Keratinocyte (primary cell): ENCODE results near the gene PRKRA. TPM values are rescaled to one million over a fixed set of nuclear protein-coding genes. Genes with fewer than 3 reads are reported as not detected.

Experiments used
- DNase-seq: peaks from one replicate; pipeline ENCODE4 v3.0.0-alpha.2; 2011; ENCODE audit warnings: low read depth, missing footprints, low spot score
- FAIRE-seq: peaks from 2 replicates; lab custom pipeline; 2011; peaks lifted over from hg19 to GRCh38; lab: Jason Lieb, UNC
- H2AFZ ChIP-seq: 2 replicates; pipeline ENCODE4 v1.6.0; 2012; ENCODE audit warnings: low read length, control low read depth, inconsistent platforms; ENCODE audit not compliant: control insufficient read depth
- H3K27ac ChIP-seq: 2 replicates; pipeline ENCODE4 v1.5.1; 2011; ENCODE audit warnings: low read length; ENCODE audit not compliant: control insufficient read depth, insufficient read depth
- H3K27me3 ChIP-seq: 3 replicates; pipeline ENCODE4 v1.6.0; 2011; ENCODE audit warnings: low read length; ENCODE audit not compliant: control insufficient read depth, insufficient read depth; ENCODE audit errors: extremely low read depth
- H3K36me3 ChIP-seq, 2 experiments: 2 replicates in 1 of 2; 3 replicates in 1 of 2; pipeline ENCODE4 v1.5.1; 2011; ENCODE audit warnings: low read length in 2 of 2, mild to moderate bottlenecking in 1 of 2; ENCODE audit not compliant: control insufficient read depth in 2 of 2, insufficient read depth in 2 of 2; ENCODE audit errors: extremely low read depth in 1 of 2
- H3K4me1 ChIP-seq: 3 replicates; pipeline ENCODE4 v1.5.1; 2011; ENCODE audit warnings: low read length; ENCODE audit not compliant: control insufficient read depth, insufficient read depth; ENCODE audit errors: extremely low read depth
- H3K4me2 ChIP-seq: 3 replicates; pipeline ENCODE4 v1.6.0; 2011; ENCODE audit warnings: low read depth, low read length; ENCODE audit not compliant: control insufficient read depth, insufficient read depth; ENCODE audit errors: extremely low read depth
- H3K4me3 ChIP-seq, 3 experiments: fragments of 200-600 bp in 1 of 3; sonication (generic) in 1 of 3; 2 replicates in 2 of 3; 3 replicates in 1 of 3; pipeline ENCODE4 v1.5.1; 2011 to 2016; ENCODE audit warnings: low read length in 3 of 3, mild to moderate bottlenecking in 3 of 3, control low read depth in 2 of 3, inconsistent platforms in 1 of 3, low read depth in 1 of 3, mixed read lengths in 1 of 3, mixed run types in 1 of 3, moderate library complexity in 1 of 3; ENCODE audit not compliant: control insufficient read depth in 2 of 3, insufficient read depth in 2 of 3; ENCODE audit errors: extremely low read depth in 1 of 3
- H3K79me2 ChIP-seq: 2 replicates; pipeline ENCODE4 v1.6.0; 2012; ENCODE audit warnings: low read length; ENCODE audit not compliant: control insufficient read depth, insufficient read depth
- H3K9ac ChIP-seq: 3 replicates; pipeline ENCODE4 v1.6.0; 2011; ENCODE audit warnings: low read length; ENCODE audit not compliant: control insufficient read depth, insufficient read depth; ENCODE audit errors: extremely low read depth
- H3K9me1 ChIP-seq: 3 replicates; pipeline ENCODE4 v1.6.0; 2011; ENCODE audit warnings: low read length; ENCODE audit not compliant: control insufficient read depth, insufficient read depth; ENCODE audit errors: extremely low read depth
- H3K9me3 ChIP-seq: 2 replicates; pipeline ENCODE4 v1.5.1; 2012; ENCODE audit warnings: low read depth, low read length; ENCODE audit not compliant: control insufficient read depth
- H4K20me1 ChIP-seq: 3 replicates; pipeline ENCODE4 v1.6.0; 2011; ENCODE audit warnings: low read length; ENCODE audit not compliant: control insufficient read depth, insufficient read depth; ENCODE audit errors: extremely low read depth
- EZH2 ChIP-seq: IDR thresholded peaks from one replicate; pipeline ENCODE4 v1.6.1; 2012; ENCODE audit warnings: inconsistent platforms, mild to moderate bottlenecking, low read length, moderate library complexity
- dilution Hi-C: fragments of 300-500 bp; cut with MboI; formaldehyde crosslinking; loops from one replicate; pipeline ENCODE4 v1.7.0; 2020; ENCODE audit warnings: low sequenced_read_pairs; ENCODE audit not compliant: extremely low pct_ligation_motif_present
- polyA plus RNA-seq, 5 experiments: library from polyadenylated mRNA; depleted of rRNA in 3 of 5; stranded (reverse) in 3 of 5; stranded (forward) in 1 of 5; unstranded in 1 of 5; fragments of >200 nt; gene quantifications; 1 replicate in 1 of 5; 2 replicates in 3 of 5; 3 replicates in 1 of 5; pipeline versions ENCODE4 v1.2.1 to v1.2.3, GENCODE V29; 2011 to 2012; ENCODE audit warnings: missing spikeins in 2 of 5, low read depth in 1 of 5, low replicate concordance in 1 of 5
- TF ChIP-seq, protein P1 (sequence below), 3 experiments: IDR thresholded peaks in 1 of 3; conservative IDR thresholded peaks in 1 of 3; optimal IDR thresholded peaks in 1 of 3; 2 replicates in 2 of 3; 3 replicates in 1 of 3; pipeline versions ENCODE3 to v1.5.1; 2011; ENCODE audit warnings: low read length in 3 of 3, mild to moderate bottlenecking in 3 of 3, moderate library complexity in 2 of 3, control low read depth in 1 of 3, inconsistent platforms in 1 of 3; ENCODE audit not compliant: insufficient read depth in 2 of 3; ENCODE audit errors: extremely low read depth in 1 of 3

Gene PRKRA
- polyA plus RNA-seq, 1 donor (not counting 4 experiments of a cell fraction or from before 2014, with no cell fraction given), result 38.4 TPM

DNA sequence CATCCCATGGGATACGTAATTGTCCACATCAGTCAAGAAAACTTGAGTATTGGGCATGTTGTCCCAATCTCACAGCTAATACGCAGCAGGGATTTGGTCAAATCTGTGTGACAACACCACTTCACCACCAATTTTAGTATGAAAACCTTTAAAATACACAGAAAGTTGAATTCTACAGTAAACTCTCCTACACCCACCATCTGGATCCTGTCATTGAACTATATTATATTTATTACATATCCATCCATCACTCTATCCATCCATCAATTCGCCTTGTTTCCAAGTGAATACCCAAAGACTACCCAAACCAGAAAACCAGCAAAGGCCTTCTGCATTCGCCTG is 28.3 kb upstream of the PRKRA start:
- peaks cover 27% of the 10 kb centered on the region for H3K4me1 ChIP-seq
- no peaks in the 10 kb centered on the region for H3K36me3 ChIP-seq
- FAIRE-seq (no peak), DNase-seq (no peak)
- H3K9ac ChIP-seq, result peak overlapping the region; percentile 75
- H3K4me2 ChIP-seq, result peak overlapping the region; percentile 81
- H3K9me1 ChIP-seq, result no peaks in the 10 kb centered on the region
- no peaks in the 10 kb centered on the region for H3K27me3 ChIP-seq
- peak overlapping the region; percentile 56 to 83 (median 74) for H3K4me3 ChIP-seq
- peaks cover 30% of the 10 kb centered on the region for H3K79me2 ChIP-seq
- no peaks in the 10 kb centered on the region for H4K20me1 ChIP-seq
- H3K9me3 ChIP-seq, result no peaks in the 10 kb centered on the region
- no peak overlapping the region for H3K27ac ChIP-seq
- dilution Hi-C loops, result no loop called here
- H2AFZ ChIP-seq, result peak overlapping the region; percentile 93
- TF ChIP-seq, protein P1, sequence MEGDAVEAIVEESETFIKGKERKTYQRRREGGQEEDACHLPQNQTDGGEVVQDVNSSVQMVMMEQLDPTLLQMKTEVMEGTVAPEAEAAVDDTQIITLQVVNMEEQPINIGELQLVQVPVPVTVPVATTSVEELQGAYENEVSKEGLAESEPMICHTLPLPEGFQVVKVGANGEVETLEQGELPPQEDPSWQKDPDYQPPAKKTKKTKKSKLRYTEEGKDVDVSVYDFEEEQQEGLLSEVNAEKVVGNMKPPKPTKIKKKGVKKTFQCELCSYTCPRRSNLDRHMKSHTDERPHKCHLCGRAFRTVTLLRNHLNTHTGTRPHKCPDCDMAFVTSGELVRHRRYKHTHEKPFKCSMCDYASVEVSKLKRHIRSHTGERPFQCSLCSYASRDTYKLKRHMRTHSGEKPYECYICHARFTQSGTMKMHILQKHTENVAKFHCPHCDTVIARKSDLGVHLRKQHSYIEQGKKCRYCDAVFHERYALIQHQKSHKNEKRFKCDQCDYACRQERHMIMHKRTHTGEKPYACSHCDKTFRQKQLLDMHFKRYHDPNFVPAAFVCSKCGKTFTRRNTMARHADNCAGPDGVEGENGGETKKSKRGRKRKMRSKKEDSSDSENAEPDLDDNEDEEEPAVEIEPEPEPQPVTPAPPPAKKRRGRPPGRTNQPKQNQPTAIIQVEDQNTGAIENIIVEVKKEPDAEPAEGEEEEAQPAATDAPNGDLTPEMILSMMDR (optimal IDR thresholded peaks at IDR 0.05 in 1 of 3, IDR thresholded peaks at IDR 0.05 in 1 of 3, conservative IDR thresholded peaks at IDR 0.05 in 1 of 3; ENCODE audit: extremely low read depth in 1 of 3, insufficient read depth in 2 of 3, low read length in 3 of 3), result no peak
- TF ChIP-seq EZH2, result no peak

DNA sequence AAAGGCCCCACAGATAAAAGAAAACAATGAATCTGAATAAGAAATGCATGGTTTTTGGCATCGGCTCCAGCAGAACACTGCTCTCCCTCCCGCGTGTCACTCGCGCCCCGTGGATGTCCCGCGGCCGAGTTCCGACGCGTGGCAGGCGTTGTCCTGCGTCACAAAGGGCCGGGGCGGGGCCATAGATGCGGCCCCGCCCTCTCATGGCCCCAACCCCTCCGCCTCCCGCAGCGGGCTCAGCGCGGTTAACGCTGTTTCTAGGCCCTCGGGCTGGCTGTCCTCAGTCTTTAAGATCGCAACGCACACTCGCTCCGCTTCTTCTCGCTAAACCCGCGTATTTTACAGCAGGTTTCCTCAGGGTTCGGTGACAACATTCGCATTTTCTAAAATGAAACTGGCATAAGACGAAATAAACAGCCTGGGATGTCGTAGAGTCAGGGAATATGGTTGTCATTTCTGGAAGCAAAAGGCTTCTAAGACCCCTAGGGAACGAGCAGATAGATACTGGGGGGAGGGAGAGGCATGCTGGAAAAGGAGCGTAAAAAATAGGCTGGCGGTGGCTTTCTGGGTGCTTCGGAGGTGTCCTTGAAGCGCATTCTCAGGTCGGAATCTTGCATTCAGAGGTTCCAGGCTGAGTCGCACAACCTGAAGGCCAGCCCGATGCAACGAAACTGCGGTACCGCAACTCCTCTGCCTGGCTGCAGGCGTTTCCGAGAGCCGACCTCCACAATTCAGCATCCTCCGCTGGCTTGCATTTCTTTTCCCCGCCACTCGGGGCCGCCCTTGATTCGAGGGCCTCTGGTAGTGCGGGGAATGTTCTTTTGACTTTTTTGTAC is 27.7 kb upstream of the PRKRA start, which contains the start of gene FKBP7:
Gene FKBP7, minus strand, starts transcription at position 162 of the 836 bp plus-strand sequence. Its CDS starts 101 bp downstream, at position 61.
- Histone ChIP-seq H3K9me3 (no peaks in the 10 kb centered on the region), H3K4me3 (peak within 1 kb of the TSS; percentile 56 to 83 (median 74)), H4K20me1 (no peaks in the 10 kb centered on the region), H3K27ac (peak within 1 kb of the TSS; percentile 77), H3K4me1 (peaks cover 29% of the 10 kb centered on the region), H3K9ac (peak within 1 kb of the TSS; percentile 75), H3K4me2 (peak within 1 kb of the TSS; percentile 81), H3K36me3 (no peaks in the 10 kb centered on the region), H3K27me3 (no peaks in the 10 kb centered on the region), H3K9me1 (no peaks in the 10 kb centered on the region), H3K79me2 (peaks cover 26% of the 10 kb centered on the region), H2AFZ (peak within 1 kb of the TSS; percentile 93)
- peak; percentile 35 for DNase-seq
- dilution Hi-C loops, result no loop called here
- TF ChIP-seq EZH2, result no peak
- TF ChIP-seq, protein P1 (optimal IDR thresholded peaks at IDR 0.05 in 1 of 3, IDR thresholded peaks at IDR 0.05 in 1 of 3, conservative IDR thresholded peaks at IDR 0.05 in 1 of 3; ENCODE audit: extremely low read depth in 1 of 3, insufficient read depth in 2 of 3, low read length in 3 of 3), result peak; percentile 77 to 83 (median 82)
- no peak for FAIRE-seq
